Mammary epithelial cell (primary cell): Measurements from ENCODE around the gene RRP7A.
"Not testable (repeated sequence)": the region's sequence is repeated elsewhere in the genome, so short reads cannot be mapped to it uniquely, and the experiment has no call there.

ENCODE experiments used
- CTCF ChIP-seq, 2 donors: IDR thresholded peaks in 1 of 2; conservative IDR thresholded peaks in 1 of 2; 2 replicates each; pipeline ENCODE4 v1.5.1; 2011 to 2012; ENCODE audit warnings: inconsistent platforms in 2 of 2, low read length in 2 of 2, mild to moderate bottlenecking in 2 of 2, control low read depth in 1 of 2, low read depth in 1 of 2; ENCODE audit not compliant: insufficient read depth in 1 of 2; ENCODE audit errors: extremely low read depth in 1 of 2
- EZH2 ChIP-seq: IDR thresholded peaks from 2 replicates; pipeline ENCODE4 v1.6.1; 2012; ENCODE audit warnings: low read length, inconsistent platforms, borderline replicate concordance

GRCh38 chr22:42536634-42537033 lies 17.0 kb upstream of the RRP7A start:
- not testable (repeated sequence) for TF ChIP-seq CTCF (conservative IDR thresholded peaks at IDR 0.05 in 1 of 2, IDR thresholded peaks at IDR 0.05 in 1 of 2; ENCODE audit: extremely low read depth in 1 of 2, insufficient read depth in 1 of 2, low read depth in 1 of 2, low read length in 2 of 2); EZH2
